Esophagus muscularis mucosa (tissue), 3 donors: ENCODE results near the gene WNT6.

Experiments used
- CTCF ChIP-seq, 3 experiments: fragments of 200-600 bp in 2 of 3; fragments of 450-650 bp in 1 of 3; sonication (generic) in 2 of 3; IDR thresholded peaks; one replicate each; pipeline ENCODE4 v1.5.1; 2017 to 2019; ENCODE audit warnings: antibody characterized with exemption in 3 of 3, mild to moderate bottlenecking in 2 of 3, moderate library complexity in 1 of 3
- POLR2A ChIP-seq: fragments of 450-650 bp; IDR thresholded peaks from one replicate; pipeline ENCODE4 v1.6.1; 2017; ENCODE audit warnings: antibody characterized with exemption, moderate library complexity, mild to moderate bottlenecking, low read depth

DNA sequence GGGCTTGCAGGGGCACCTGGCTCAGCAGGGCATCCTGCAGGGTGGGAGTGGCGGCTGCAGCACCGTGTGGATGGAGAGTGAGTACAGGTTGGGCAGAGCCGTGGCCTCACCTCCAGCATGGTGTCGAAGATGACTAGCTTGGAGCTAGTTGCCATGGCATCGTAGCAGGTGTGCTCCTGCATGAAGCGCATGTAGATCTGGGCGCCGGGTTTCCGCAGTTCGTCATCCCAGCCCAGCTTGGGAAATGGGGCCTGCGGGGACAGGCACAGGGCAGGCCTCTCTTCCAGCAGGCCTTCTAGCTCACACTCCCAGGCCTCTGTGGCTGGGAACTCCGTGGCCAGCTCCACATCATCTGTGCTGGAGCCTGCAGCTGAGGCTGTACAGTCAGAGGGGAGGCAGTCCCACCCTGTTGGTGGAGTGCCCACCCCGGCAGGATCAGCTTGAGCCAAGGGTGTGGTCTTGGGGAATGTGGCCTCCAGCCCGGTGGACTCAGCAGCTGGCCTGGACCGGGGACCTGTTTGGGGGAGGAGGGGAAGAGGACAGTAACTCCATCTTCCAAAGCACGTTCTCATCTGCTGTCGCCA, 29.6 kb upstream of the WNT6 start:
- TF ChIP-seq CTCF (IDR thresholded peaks at IDR 0.05) (no peak), POLR2A (no peak)
